ENCODE results near the gene FAM78A. TPM values are rescaled to one million over a fixed set of nuclear protein-coding genes. Genes with fewer than 3 reads are reported as not detected.
A peak's percentile ranks its signal among the peaks of the same experiment; 100 is the strongest.

The FAM78A gene
- polyA plus RNA-seq, 1 experiment, result 0.40 TPM

DNA sequence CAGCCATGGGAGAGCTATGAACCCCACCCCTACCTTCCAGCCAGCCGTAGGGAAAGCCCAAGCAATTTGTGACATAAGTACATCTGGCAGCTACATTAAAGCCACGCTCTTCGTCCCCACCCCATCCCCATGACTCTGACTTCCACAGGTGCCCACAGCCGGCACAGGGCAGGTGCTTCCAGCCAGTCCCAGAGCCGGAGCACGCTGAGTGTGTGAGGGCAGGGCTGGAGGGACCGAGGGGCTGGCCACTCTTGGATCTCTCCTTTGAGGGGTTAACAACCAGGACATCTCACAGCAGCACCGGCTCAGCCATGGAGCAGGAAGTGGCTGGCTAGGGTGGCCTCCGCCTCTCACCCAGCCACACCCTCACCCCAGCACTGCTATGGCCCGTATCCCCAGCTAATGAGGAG, 2.4 kb upstream of the FAM78A start:
- no peak overlapping the region for H3K27ac ChIP-seq (ENCODE audit: low read depth, low read length)
- POLR2A ChIA-PET, result interaction anchor here (0.5 kb wide), 1 partner anchor 32 kb away, joined by 4 read pairs; no protein-coding TSS in a partner anchor
- CTCF ChIA-PET, result interaction anchor here (1.1 kb wide), 1 partner anchor 71 kb away, joined by 3 read pairs; no protein-coding TSS in a partner anchor
- no peaks in the 10 kb centered on the region; the same call in 1 of the 2 replicates for H3K9me3 ChIP-seq (ENCODE audit: control insufficient read depth, insufficient read depth, low read length)
- DNase-seq (ENCODE audit: low read depth, low spot score), result no peak
- TF ChIP-seq, protein P1, sequence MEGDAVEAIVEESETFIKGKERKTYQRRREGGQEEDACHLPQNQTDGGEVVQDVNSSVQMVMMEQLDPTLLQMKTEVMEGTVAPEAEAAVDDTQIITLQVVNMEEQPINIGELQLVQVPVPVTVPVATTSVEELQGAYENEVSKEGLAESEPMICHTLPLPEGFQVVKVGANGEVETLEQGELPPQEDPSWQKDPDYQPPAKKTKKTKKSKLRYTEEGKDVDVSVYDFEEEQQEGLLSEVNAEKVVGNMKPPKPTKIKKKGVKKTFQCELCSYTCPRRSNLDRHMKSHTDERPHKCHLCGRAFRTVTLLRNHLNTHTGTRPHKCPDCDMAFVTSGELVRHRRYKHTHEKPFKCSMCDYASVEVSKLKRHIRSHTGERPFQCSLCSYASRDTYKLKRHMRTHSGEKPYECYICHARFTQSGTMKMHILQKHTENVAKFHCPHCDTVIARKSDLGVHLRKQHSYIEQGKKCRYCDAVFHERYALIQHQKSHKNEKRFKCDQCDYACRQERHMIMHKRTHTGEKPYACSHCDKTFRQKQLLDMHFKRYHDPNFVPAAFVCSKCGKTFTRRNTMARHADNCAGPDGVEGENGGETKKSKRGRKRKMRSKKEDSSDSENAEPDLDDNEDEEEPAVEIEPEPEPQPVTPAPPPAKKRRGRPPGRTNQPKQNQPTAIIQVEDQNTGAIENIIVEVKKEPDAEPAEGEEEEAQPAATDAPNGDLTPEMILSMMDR (IDR thresholded peaks at IDR 0.05; ENCODE audit: low read depth, low read length), result no peak
- no peak overlapping the region for H3K4me3 ChIP-seq (ENCODE audit: low read depth, low read length)
- peaks cover 55% of the 10 kb centered on the region for H3K27me3 ChIP-seq (ENCODE audit: control insufficient read depth, insufficient read depth, low read length)

DNA sequence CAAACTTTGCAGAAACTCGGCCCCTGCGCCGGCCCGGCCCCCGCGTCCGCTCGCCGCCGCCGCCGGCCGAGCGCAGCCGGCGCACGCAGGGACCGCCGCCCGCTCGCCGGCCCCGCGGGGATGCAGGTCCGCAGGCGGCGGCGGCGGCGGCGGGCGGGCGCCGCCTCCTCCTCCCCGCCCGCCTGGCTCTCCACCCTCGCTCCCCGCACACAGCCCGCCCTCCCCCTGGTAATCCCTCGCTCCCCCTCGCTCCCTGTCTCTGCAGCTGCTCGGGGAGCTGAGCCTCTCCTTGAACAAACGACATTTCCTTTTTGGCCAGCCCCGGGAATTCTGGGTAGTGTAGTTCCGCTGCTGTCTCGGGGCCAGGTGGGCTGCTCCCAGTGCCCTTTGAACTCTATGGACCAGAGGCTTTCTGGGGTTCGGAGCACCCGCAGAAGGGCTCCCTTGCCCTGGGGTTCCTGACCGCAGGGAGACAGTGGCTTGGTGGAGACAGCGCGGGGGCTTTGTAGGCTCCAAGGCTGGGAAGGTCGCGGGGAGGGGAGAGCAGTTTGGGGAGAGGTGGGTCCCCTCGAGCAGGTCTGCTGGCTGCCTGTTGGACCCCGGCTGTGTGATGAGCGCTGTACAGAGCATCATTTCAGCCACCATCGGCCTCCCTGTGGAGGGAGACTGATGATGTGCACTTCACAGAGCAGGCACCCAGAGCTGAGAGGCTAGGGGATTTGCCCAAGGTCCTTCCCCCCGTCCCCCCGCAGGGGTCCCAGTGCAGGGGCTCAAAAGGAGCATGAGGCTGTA, 1.8 kb upstream of the FAM78A start:
- peaks cover 52% of the 10 kb centered on the region for H3K27me3 ChIP-seq (ENCODE audit: control insufficient read depth, insufficient read depth, low read length)
- no peak overlapping the region for H3K27ac ChIP-seq (ENCODE audit: low read depth, low read length)
- ChIA-PET POLR2A (interaction anchor here (0.5 kb wide), 1 partner anchor 32 kb away, joined by 4 read pairs; no protein-coding TSS in a partner anchor), CTCF (interaction anchor here (1.1 kb wide), 1 partner anchor 72 kb away, joined by 3 read pairs; no protein-coding TSS in a partner anchor)
- no peaks in the 10 kb centered on the region; the same call in 1 of the 2 replicates for H3K9me3 ChIP-seq (ENCODE audit: control insufficient read depth, insufficient read depth, low read length)
- peak; percentile 50 for DNase-seq (ENCODE audit: low read depth, low spot score)
- H3K4me3 ChIP-seq (ENCODE audit: low read depth, low read length), result peak overlapping the region; percentile 45
- TF ChIP-seq, protein P1 (IDR thresholded peaks at IDR 0.05; ENCODE audit: low read depth, low read length), result no peak

GRCh38 chr9:131277287-131277909, 1.1 kb upstream of the FAM78A start:
- DNase-seq (ENCODE audit: low read depth, low spot score), result no peak
- Histone ChIP-seq H3K4me3 (ENCODE audit: low read depth, low read length) (peak overlapping the region; percentile 45), H3K27me3 (ENCODE audit: control insufficient read depth, insufficient read depth, low read length) (peaks cover 50% of the 10 kb centered on the region), H3K27ac (ENCODE audit: low read depth, low read length) (no peak overlapping the region), H3K9me3 (ENCODE audit: control insufficient read depth, insufficient read depth, low read length) (no peaks in the 10 kb centered on the region; the same call in 1 of the 2 replicates)
- ChIA-PET POLR2A (interaction anchor here (0.6 kb wide), 1 partner anchor 34 kb away, joined by 4 read pairs; no protein-coding TSS in a partner anchor), CTCF (no interaction called here)
- TF ChIP-seq, protein P1 (IDR thresholded peaks at IDR 0.05; ENCODE audit: low read depth, low read length), result no peak

GRCh38 chr9:131276891-131277286, 579 bp upstream of the FAM78A start:
- Histone ChIP-seq H3K4me3 (ENCODE audit: low read depth, low read length) (no peak overlapping the region; the same call in 1 of the 2 replicates), H3K9me3 (ENCODE audit: control insufficient read depth, insufficient read depth, low read length) (no peaks in the 10 kb centered on the region; the same call in 1 of the 2 replicates), H3K27ac (ENCODE audit: low read depth, low read length) (no peak overlapping the region), H3K27me3 (ENCODE audit: control insufficient read depth, insufficient read depth, low read length) (peaks cover 45% of the 10 kb centered on the region)
- CTCF ChIA-PET, result no interaction called here
- TF ChIP-seq, protein P1 (IDR thresholded peaks at IDR 0.05; ENCODE audit: low read depth, low read length), result no peak
- POLR2A ChIA-PET, result interaction anchor here (0.6 kb wide), 1 partner anchor 34 kb away, joined by 4 read pairs; no protein-coding TSS in a partner anchor
- DNase-seq (ENCODE audit: low read depth, low spot score), result no peak

Measured in AG04450 (cell line).